Measurements from ENCODE around the gene LRIG2.

- TF ChIP-seq POLR2A (IDR thresholded peaks at IDR 0.05) (no peak), CTCF (IDR thresholded peaks at IDR 0.05) (no peak)
Observed at GRCh38 chr1:113126207-113126606, 53.2 kb downstream of the LRIG2 start.
